ENCODE data around the gene ZMYND10. TPM values are rescaled to one million over a fixed set of nuclear protein-coding genes. Genes with fewer than 3 reads are reported as not detected.

Gene ZMYND10
- total and polyA plus RNA-seq, 8 donors = 0.35 to 8.3 (median 1.3) TPM

DNA sequence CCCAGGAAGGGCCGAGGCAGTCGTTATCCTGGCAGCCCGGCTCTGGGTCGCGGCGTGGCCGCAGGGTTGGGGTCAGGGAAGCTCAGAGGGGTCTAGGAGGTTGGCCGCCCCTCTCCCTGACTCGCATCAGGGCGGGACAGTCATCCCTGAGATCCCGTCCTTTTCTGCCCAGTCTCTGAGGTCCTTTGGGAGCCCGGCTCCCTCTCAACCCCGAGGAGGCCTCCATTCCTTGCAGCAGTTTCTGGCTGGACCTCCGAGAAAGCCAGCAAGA is 23.5 kb downstream of the ZMYND10 start:
- intact Hi-C loops (cut with DNase I) = loop anchor here in 1 of 3 donors (10.0 kb wide), 1 partner anchor 67 kb away; no protein-coding TSS in a partner anchor
- DNase-seq (no peak), FAIRE-seq (no peak), ATAC-seq (no peak)
- Histone ChIP-seq H3K4me3 (peak overlapping the region in 3 of 4 donors; percentile 4 to 94 (median 83)), H3K4me1 (peaks cover 9 to 25% (median 22%) of the 10 kb centered on the region in 3 donors), H3K9me3 (no peaks in the 10 kb centered on the region), H3K27ac (peak overlapping the region; percentile 88 to 98 (median 96)), H3K27me3 (no peaks in the 10 kb centered on the region), H3K36me3 (peaks cover 0 to 8% (median 0%) of the 10 kb centered on the region in 3 donors)
- 33 to 40% methylated on average over 14 of the region's 14 CpGs for WGBS, 2 donors
- TF ChIP-seq CTCF (IDR thresholded peaks at IDR 0.05) = no peak

DNA sequence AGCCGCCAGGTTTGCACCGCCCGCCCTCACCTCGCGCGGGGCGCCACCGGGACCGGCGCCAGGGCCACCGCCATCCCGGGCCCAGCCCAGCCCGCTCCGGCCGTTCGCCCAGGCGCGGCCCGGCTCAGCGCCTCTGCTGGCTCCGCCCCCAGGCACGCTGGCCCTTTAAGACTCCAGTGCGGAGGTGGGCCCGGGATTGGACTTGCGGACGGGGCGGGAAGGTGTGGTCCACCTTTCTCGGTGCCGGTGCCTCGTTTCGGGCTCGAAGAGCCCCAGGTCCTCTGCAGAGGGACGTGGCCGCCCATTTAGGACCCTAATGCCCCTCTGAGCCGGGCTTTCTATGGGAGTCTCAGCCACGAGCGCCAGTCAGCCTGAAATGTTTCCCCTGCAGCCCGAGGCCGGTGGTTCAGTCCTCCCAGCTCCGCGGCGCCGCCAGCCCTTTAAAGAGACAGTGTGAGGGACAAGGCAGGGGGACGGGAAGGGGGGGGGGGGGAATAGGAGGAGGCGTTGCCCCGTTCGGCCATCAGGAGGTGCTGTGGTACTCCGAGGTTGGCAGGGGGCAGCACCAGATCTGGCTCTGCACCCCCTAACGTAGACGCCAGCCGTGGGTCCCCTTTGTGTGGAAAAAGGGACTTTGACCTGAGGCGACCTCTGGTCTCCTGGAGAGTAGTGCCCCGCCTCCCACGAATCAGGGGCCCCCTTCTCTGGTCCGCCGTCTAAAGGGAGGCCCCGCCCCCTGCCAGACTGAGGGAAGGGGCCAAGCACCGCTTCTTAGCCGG is 24.0 kb downstream of the ZMYND10 start:
- no peaks in the 10 kb centered on the region for H3K9me3 ChIP-seq
- intact Hi-C loops (cut with DNase I) = loop anchor here in 1 of 3 donors (10.0 kb wide), 1 partner anchor 67 kb away; no protein-coding TSS in a partner anchor
- peak overlapping the region; percentile 51 to 94 (median 81) for H3K4me3 ChIP-seq
- H3K27ac ChIP-seq = peak overlapping the region; percentile 88 to 98 (median 96)
- DNase-seq (peak; percentile 87 to 95 (median 92)), ATAC-seq (peak; percentile 88 to 91 (median 89)), FAIRE-seq (no peak)
- peaks cover 5 to 22% (median 21%) of the 10 kb centered on the region in 3 donors for H3K4me1 ChIP-seq
- peak in 3 of 4 donors; percentile 15 to 24 (median 21) for TF ChIP-seq CTCF (IDR thresholded peaks at IDR 0.05)
- peaks cover 0 to 8% (median 0%) of the 10 kb centered on the region in 3 donors for H3K36me3 ChIP-seq
- 3% methylated on average over 37 to 59 of the region's 59 CpGs for WGBS, 2 donors
- no peaks in the 10 kb centered on the region for H3K27me3 ChIP-seq

DNA sequence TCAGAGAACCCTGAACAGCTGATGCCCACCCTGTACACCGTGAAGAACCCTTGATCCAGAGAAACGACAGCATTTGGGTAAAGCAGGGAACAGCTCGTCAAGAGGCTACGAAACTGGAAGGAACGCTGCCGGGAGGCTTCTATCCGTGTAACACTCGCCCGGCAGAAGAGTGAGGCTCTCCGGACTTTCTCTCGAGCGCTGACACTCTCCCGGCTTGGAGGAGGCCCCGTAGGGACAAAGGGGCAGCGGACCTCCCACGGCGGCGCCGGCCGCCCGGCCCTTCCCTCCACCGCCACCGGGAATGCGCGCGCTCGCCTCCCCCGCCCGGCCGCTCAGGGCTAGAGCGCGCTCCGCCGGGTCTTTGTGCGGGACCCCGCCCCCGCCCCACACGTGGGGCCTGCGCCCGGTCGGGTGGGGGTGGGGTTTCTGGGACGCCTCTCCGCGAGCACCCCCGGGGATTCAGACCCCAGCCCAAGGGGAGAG is 24.6 kb downstream of the ZMYND10 start:
- intact Hi-C loops (cut with DNase I) = loop anchor here in 1 of 3 donors (10.0 kb wide), 1 partner anchor 66 kb away; no protein-coding TSS in a partner anchor
- DNase-seq = peak; percentile 73 to 89 (median 82)
- H3K36me3 ChIP-seq = peaks cover 0 to 7% (median 0%) of the 10 kb centered on the region in 3 donors
- peak; percentile 76 to 80 (median 78) for ATAC-seq
- peak overlapping the region; percentile 88 to 98 (median 96) for H3K27ac ChIP-seq
- H3K4me3 ChIP-seq = peak overlapping the region; percentile 51 to 94 (median 81)
- H3K4me1 ChIP-seq = peaks cover 5 to 22% (median 21%) of the 10 kb centered on the region in 3 donors
- no peak for FAIRE-seq
- 0 to 1% methylated on average over 39 to 45 of the region's 45 CpGs for WGBS, 2 donors
- H3K9me3 ChIP-seq = no peaks in the 10 kb centered on the region
- no peaks in the 10 kb centered on the region for H3K27me3 ChIP-seq
- no peak for TF ChIP-seq CTCF (IDR thresholded peaks at IDR 0.05)

- H3K4me1 ChIP-seq = peaks cover 5 to 22% (median 21%) of the 10 kb centered on the region in 3 donors
These were observed 25.5 kb downstream of the ZMYND10 start for GRCh38 chr3:50319894-50320625.

More at GRCh38 chr3:50319894-50320625, 25.5 kb downstream of the ZMYND10 start:
- H3K27ac ChIP-seq = peak overlapping the region; percentile 88 to 98 (median 96)
- peak overlapping the region in 3 of 4 donors; percentile 79 to 94 (median 83) for H3K4me3 ChIP-seq
- no peaks in the 10 kb centered on the region for H3K27me3 ChIP-seq
- no peak for TF ChIP-seq CTCF (IDR thresholded peaks at IDR 0.05)
- DNase-seq = peak in 3 of 6 donors; percentile 31 to 71 (median 55)
- no peaks in the 10 kb centered on the region for H3K9me3 ChIP-seq
- WGBS, 2 donors = 78 to 83% methylated on average over 29 of the region's 29 CpGs
- H3K36me3 ChIP-seq = no peaks in the 10 kb centered on the region
- intact Hi-C loops (cut with DNase I) = loop anchor here in 1 of 3 donors (10.0 kb wide), 1 partner anchor 65 kb away; no protein-coding TSS in a partner anchor
- no peak for ATAC-seq
- no peak for FAIRE-seq

Data from pancreas (tissue), 10 donors.